ENCODE measurements around the gene VGLL4.

Gene VGLL4

GRCh38 chr3:11651900-11652299, 8.2 kb upstream of the VGLL4 start:
- DNase-seq, result peak; percentile 7

- no peak for DNase-seq
These were observed 7.8 kb upstream of the VGLL4 start for GRCh38 chr3:11651477-11651876.

- DNase-seq, result no peak
These were observed 6.7 kb upstream of the VGLL4 start for GRCh38 chr3:11650391-11650790.

GRCh38 chr3:11648735-11649134, 5.0 kb upstream of the VGLL4 start:
- DNase-seq, result no peak

GRCh38 chr3:11643201-11643603, 513 bp downstream of the VGLL4 start:
- no peak for DNase-seq

- DNase-seq, result peak; percentile 25
These were observed 1.1 kb downstream of the VGLL4 start for GRCh38 chr3:11642431-11643191.

- DNase-seq, result no peak
These were observed 1.9 kb downstream of the VGLL4 start for GRCh38 chr3:11641683-11642430.

GRCh38 chr3:11641316-11641682, 2.4 kb downstream of the VGLL4 start:
- no peak for DNase-seq

- no peak for DNase-seq
These were observed 3.6 kb downstream of the VGLL4 start for GRCh38 chr3:11640009-11640673.

GRCh38 chr3:11638495-11639358, 5.0 kb downstream of the VGLL4 start:
- DNase-seq, result no peak

GRCh38 chr3:11637901-11638458, 5.7 kb downstream of the VGLL4 start:
- DNase-seq, result no peak

GRCh38 chr3:11636394-11636770, 7.3 kb downstream of the VGLL4 start:
- no peak for DNase-seq

GRCh38 chr3:11635680-11636393, 7.9 kb downstream of the VGLL4 start:
- DNase-seq, result no peak

- no peak for DNase-seq
These were observed 8.6 kb downstream of the VGLL4 start for GRCh38 chr3:11634974-11635612.

- no peak for DNase-seq
These were observed 9.6 kb downstream of the VGLL4 start for GRCh38 chr3:11634081-11634635.

- DNase-seq, result no peak
These were observed 10.7 kb downstream of the VGLL4 start for GRCh38 chr3:11632966-11633365.

- DNase-seq, result no peak
These were observed 11.2 kb downstream of the VGLL4 start for GRCh38 chr3:11632564-11632963.

- no peak for DNase-seq
These were observed 11.9 kb downstream of the VGLL4 start for GRCh38 chr3:11631820-11632219.

GRCh38 chr3:11629716-11630115, 14.0 kb downstream of the VGLL4 start:
- no peak for DNase-seq

GRCh38 chr3:11627612-11628011, 16.1 kb downstream of the VGLL4 start:
- DNase-seq, result no peak

- no peak for DNase-seq
These were observed 17.6 kb downstream of the VGLL4 start for GRCh38 chr3:11626084-11626463.
